ENCODE measurements around the gene RAB40C. TPM values are rescaled to one million over a fixed set of nuclear protein-coding genes. Genes with fewer than 3 reads are reported as not detected.
A peak's percentile ranks its signal among the peaks of the same experiment; 100 is the strongest.

RAB40C gene
- total RNA-seq, 2 experiments from 2014 or later, result 15.1 to 18.2 TPM

GRCh38 chr16:555528-556473 lies 34.1 kb upstream of the RAB40C start:
- ATAC-seq (ENCODE audit: low read depth), result no peak
- Mint-ChIP-seq H3K4me3 (no peak overlapping the region), H3K9me3 (no peaks in the 10 kb centered on the region), H3K27ac (no peak overlapping the region), H3K4me1 (no peaks in the 10 kb centered on the region), H3K27me3 (peaks cover 7% of the 10 kb centered on the region), H3K36me3 (no peaks in the 10 kb centered on the region)
- no peak for DNase-seq
- POLR2A ChIA-PET, result no interaction called here

- Mint-ChIP-seq H3K36me3 (no peaks in the 10 kb centered on the region), H3K4me1 (no peaks in the 10 kb centered on the region), H3K4me3 (no peak overlapping the region), H3K27ac (no peak overlapping the region), H3K27me3 (peaks cover 9% of the 10 kb centered on the region), H3K9me3 (no peaks in the 10 kb centered on the region)
- no peak for ATAC-seq (ENCODE audit: low read depth)
- POLR2A ChIA-PET, result no interaction called here
- DNase-seq, result no peak
These were observed 33.2 kb upstream of the RAB40C start for GRCh38 chr16:556474-557173.

- H3K4me1 Mint-ChIP-seq, result no peaks in the 10 kb centered on the region
- POLR2A ChIA-PET, result no interaction called here
- no peak overlapping the region for H3K4me3 Mint-ChIP-seq
These were observed 32.2 kb upstream of the RAB40C start for GRCh38 chr16:557463-558297.

DNA sequence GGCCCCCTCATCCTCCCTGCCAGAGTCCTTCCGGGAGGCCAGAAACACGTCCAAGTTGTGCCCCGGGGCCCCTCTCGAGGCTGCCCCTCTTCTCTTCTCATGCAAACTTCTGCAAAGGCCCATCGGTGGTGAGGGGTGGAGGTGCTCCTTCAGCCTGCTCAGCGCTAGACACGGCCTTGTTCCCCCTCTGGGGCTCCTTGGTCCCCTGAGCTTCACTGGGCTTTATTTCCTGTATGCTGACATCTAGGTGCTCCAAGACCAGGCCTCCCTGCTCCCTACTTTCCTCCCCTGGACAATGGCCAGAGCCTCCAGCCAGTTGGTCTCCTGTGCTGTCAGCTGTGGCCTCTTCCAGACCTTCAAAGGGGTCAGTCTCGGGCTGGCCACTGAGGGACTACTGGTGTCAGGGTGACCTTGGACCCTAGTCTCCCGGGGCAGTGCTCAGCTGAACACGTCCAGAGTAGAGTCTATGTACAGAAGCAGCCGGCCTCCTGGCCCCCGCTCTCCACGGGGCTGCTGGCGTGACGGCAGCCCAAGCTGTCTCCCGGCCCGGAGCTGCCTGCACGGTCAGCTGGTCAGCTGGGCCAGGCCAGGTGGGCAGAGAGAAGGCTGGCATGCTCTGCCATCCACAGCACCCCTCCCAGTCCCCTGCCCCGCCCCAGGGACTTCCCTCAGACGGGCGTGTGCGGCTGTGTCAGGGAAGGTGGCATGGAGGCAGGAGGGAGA lies 31.4 kb upstream of the RAB40C start:
- H3K4me3 Mint-ChIP-seq, result no peak overlapping the region
- H3K27me3 Mint-ChIP-seq, result peaks cover 9% of the 10 kb centered on the region
- POLR2A ChIA-PET, result no interaction called here

More at GRCh38 chr16:557463-558297, 32.2 kb upstream of the RAB40C start:
- Mint-ChIP-seq H3K36me3 (no peaks in the 10 kb centered on the region), H3K27ac (no peak overlapping the region), H3K27me3 (peaks cover 9% of the 10 kb centered on the region), H3K9me3 (no peaks in the 10 kb centered on the region)
- ATAC-seq (ENCODE audit: low read depth) (no peak), DNase-seq (no peak)

DNA sequence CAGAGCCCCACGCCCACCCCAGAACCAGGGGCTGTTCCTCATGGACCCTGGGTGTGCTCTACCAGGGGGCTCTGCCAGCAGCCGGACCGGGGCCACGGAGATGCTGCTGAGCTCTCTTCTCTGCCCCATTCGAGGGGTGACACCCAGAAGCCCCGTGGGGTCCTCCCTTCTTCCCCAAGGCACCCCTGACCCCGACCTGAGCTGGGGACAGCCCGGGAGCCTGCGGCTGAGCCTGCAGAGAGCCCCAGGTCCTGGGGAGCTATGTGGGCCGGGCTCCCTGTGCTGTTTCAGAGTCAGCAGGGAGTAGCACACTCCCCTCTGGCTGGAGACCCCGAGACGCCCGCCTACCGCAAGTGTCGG lies 30.9 kb upstream of the RAB40C start:
- DNase-seq (no peak), ATAC-seq (ENCODE audit: low read depth) (no peak)
- Mint-ChIP-seq H3K4me3 (no peak overlapping the region), H3K4me1 (no peaks in the 10 kb centered on the region), H3K36me3 (no peaks in the 10 kb centered on the region), H3K27me3 (peaks cover 9% of the 10 kb centered on the region), H3K9me3 (no peaks in the 10 kb centered on the region), H3K27ac (no peak overlapping the region)
- POLR2A ChIA-PET, result no interaction called here

More for the DNA sequence above, 31.4 kb upstream of the RAB40C start:
- no peaks in the 10 kb centered on the region for H3K4me1 Mint-ChIP-seq
- no peaks in the 10 kb centered on the region for H3K36me3 Mint-ChIP-seq
- peak; percentile 16 for ATAC-seq (ENCODE audit: low read depth)
- no peak for DNase-seq
- no peak overlapping the region for H3K27ac Mint-ChIP-seq
- no peaks in the 10 kb centered on the region for H3K9me3 Mint-ChIP-seq

GRCh38 chr16:559411-560203 lies 30.3 kb upstream of the RAB40C start:
- no peak overlapping the region for H3K27ac Mint-ChIP-seq
- no peaks in the 10 kb centered on the region for H3K36me3 Mint-ChIP-seq
- H3K9me3 Mint-ChIP-seq, result no peaks in the 10 kb centered on the region
- POLR2A ChIA-PET, result no interaction called here
- no peak overlapping the region for H3K4me3 Mint-ChIP-seq
- ATAC-seq (ENCODE audit: low read depth) (no peak), DNase-seq (no peak)
- H3K27me3 Mint-ChIP-seq, result peaks cover 9% of the 10 kb centered on the region
- no peaks in the 10 kb centered on the region for H3K4me1 Mint-ChIP-seq

DNA sequence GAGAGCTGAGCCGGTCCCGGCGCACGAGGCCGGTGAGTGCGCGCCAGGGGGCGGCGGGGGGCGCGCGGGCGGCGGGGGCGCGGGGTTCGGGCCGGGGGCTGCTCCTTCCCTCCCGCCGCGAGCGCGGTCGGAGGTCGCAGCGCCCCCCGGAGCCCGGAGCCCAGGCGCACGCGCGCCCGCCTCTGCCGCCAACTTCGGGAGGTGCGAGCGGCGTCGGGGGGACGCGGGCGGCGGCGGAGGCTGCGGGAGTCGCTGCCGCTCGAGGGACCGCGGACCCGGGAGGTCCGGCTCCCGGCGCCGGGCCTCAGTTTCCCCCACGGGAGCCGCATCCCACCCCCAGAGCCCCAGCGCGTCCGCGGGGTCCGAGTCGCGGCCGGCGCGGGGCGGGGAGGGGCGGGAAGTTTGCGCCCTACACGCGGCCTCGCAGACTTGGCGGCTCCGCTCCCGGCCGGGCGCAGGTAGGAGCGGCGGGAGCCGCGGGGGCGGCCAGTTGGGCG lies 29.6 kb upstream of the RAB40C start, which contains the start of gene PRR35:
Gene PRR35, plus strand, starts transcription at position 191 of the 497 bp plus-strand sequence. CDS start 2,901 bp downstream, outside the sequence.
- ATAC-seq (ENCODE audit: low read depth) (no peak), DNase-seq (no peak)
- POLR2A ChIA-PET, result no interaction called here
- Mint-ChIP-seq H3K4me1 (no peaks in the 10 kb centered on the region), H3K9me3 (no peaks in the 10 kb centered on the region), H3K27me3 (peaks cover 9% of the 10 kb centered on the region), H3K4me3 (no peak within 1 kb of the TSS), H3K36me3 (no peaks in the 10 kb centered on the region), H3K27ac (no peak within 1 kb of the TSS)

DNA sequence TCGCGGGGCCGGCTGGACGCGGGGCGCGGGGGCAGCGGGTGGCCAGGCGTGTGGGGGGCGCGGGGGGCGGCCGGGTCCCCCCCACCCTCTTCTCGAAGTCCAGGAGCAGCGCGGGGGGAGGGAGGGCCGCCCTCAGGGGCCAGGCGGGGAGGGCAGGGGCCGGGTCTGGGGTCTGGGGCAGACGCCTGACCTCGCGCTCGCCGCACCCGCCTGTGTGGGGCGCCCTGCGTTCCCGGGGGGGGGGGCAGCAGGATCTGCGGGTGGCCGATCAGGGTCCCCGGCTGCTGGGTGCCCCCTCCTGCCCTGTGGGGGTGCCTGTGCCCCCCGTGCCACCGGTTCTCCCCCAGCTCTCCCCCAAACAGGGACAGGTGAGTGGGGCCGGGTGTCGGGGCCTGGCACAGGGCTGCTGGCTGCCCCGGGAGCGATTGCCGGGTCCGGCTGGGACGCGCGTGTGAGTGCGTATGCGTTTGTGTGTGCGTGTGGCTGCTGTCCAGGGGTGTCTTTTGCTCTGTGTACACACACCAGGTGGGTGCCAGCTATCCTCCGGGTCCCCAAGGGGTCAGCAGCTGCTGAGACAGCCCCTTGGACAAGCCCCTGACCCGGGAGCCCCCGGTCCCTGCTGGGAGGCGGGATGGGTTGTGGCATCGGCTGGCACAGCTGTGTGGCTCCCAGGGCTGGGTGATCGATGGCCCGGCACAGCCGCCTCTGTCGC lies 29.0 kb upstream of the RAB40C start:
- peaks cover 9% of the 10 kb centered on the region for H3K27me3 Mint-ChIP-seq
- DNase-seq, result no peak
- H3K9me3 Mint-ChIP-seq, result no peaks in the 10 kb centered on the region
- ATAC-seq (ENCODE audit: low read depth), result no peak
- POLR2A ChIA-PET, result no interaction called here
- H3K4me1 Mint-ChIP-seq, result no peaks in the 10 kb centered on the region
- H3K4me3 Mint-ChIP-seq, result no peak overlapping the region
- no peak overlapping the region for H3K27ac Mint-ChIP-seq
- no peaks in the 10 kb centered on the region for H3K36me3 Mint-ChIP-seq

DNA sequence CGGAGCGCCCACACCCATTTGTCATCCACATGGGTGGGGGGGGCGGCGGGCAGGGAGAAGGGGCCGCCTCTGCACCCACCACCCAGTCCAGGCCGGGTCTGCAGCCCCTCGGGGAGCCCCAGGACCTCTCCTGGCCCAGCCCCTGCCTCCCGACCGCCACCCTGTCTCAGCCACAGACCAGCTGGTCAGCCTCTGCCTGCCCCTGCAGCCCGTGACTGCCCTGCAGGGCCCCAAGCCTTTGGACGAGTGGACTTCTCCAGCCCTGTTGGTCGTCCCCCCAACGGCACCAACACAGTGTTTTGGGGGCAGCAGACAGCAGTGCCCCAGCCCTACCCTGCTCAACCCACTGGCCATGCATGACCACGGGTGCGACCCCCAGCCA lies 28.5 kb upstream of the RAB40C start:
- no peak for ATAC-seq (ENCODE audit: low read depth)
- Mint-ChIP-seq H3K36me3 (no peaks in the 10 kb centered on the region), H3K27ac (no peak overlapping the region), H3K27me3 (peaks cover 9% of the 10 kb centered on the region), H3K4me3 (no peak overlapping the region), H3K4me1 (no peaks in the 10 kb centered on the region), H3K9me3 (no peaks in the 10 kb centered on the region)
- no peak for DNase-seq
- POLR2A ChIA-PET, result no interaction called here

DNA sequence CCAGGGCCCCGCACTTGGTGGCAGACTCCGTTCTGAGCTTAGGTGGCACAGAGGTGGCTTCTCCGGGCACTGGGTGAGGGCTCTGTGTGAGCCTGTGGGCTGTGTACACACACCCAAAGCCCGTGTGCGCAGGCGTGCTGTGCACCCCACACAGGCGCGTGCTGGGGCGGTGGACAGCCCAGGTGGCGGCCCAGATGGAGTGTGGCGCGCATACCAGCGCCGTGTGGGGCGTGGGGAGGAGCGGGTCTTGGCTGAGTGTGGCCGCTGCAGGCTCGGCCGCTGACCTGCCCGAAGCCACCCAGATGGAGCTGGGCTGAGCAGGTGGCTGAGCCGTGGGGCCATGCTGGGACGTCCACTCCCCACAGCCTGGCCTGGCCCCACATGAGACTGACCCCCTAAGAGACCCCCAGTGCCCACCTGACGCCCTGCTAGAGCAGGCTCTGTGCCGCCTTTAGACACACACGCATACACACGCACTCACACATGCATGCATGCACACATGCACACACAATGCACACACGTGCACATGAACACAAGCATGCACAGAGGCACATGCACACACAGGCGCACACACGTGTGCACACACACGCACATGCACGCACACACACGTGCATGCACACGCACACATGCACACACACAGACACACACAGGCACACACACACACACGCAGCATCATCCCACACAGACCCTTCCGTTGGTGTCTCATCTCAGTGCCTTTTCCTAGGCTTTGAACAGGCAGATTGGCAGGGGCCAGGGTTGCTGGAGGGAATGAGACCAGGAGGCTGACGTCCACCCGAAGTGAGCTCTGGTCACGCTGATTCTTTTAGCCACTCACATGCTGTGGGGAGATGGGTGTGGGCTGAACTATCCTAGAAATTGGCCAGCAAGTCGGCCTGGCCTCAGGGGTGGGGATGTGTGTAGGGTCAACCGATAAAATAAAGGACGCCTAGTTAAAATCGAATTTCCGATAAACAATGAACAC lies 27.6 kb upstream of the RAB40C start:
- Mint-ChIP-seq H3K27me3 (peaks cover 9% of the 10 kb centered on the region), H3K36me3 (no peaks in the 10 kb centered on the region), H3K9me3 (no peaks in the 10 kb centered on the region), H3K27ac (no peak overlapping the region), H3K4me1 (peaks cover 6% of the 10 kb centered on the region), H3K4me3 (no peak overlapping the region)
- POLR2A ChIA-PET, result no interaction called here
- no peak for DNase-seq
- ATAC-seq (ENCODE audit: low read depth), result no peak

GRCh38 chr16:563072-563644 lies 26.7 kb upstream of the RAB40C start:
- no peak overlapping the region for H3K4me3 Mint-ChIP-seq
- H3K36me3 Mint-ChIP-seq, result no peaks in the 10 kb centered on the region
- H3K4me1 Mint-ChIP-seq, result peaks cover 6% of the 10 kb centered on the region
- DNase-seq (no peak), ATAC-seq (ENCODE audit: low read depth) (no peak)
- H3K27ac Mint-ChIP-seq, result no peak overlapping the region
- POLR2A ChIA-PET, result no interaction called here
- no peaks in the 10 kb centered on the region for H3K9me3 Mint-ChIP-seq
- H3K27me3 Mint-ChIP-seq, result peaks cover 9% of the 10 kb centered on the region

All from activated naive CD8-positive, alpha-beta T cell treated with anti-CD3 and anti-CD28 coated beads, Interleukin-2, amount 10 ng/mL, durations not matched to agents 7 days and 5 days (primary cell).